A549 (cell line): ENCODE measurements around the gene CENPX.

Source experiments
- CTCF ChIP-seq: fragments of >200 bp; sonication (Bioruptor Twin); formaldehyde crosslinking; IDR thresholded peaks from 3 replicates; pipeline ENCODE4 v1.5.1; 2016
- EHMT2 ChIP-seq: fragments of 200-600 bp; sonication (generic); IDR thresholded peaks from 2 replicates; pipeline ENCODE4 v1.6.1; 2016; ENCODE audit warnings: antibody characterized with exemption, low read depth, mild to moderate bottlenecking, moderate library complexity
- MAZ ChIP-seq: fragments of 150-350 bp; IDR thresholded peaks from 2 replicates; pipeline ENCODE4 v1.6.1; 2014; ENCODE audit warnings: antibody characterized with exemption, low read depth, low read length, borderline replicate concordance
- RCOR1 ChIP-seq: fragments of 150-350 bp; IDR thresholded peaks from 2 replicates; pipeline ENCODE4 v1.6.1; 2014; ENCODE audit warnings: antibody characterized with exemption, low read length, low read depth

GRCh38 chr17:82013341-82013740, 9.3 kb downstream of the CENPX start:
- TF ChIP-seq EHMT2 (no peak), MAZ (no peak), CTCF (no peak), RCOR1 (no peak)
